ENCODE results near the gene CTDNEP1.

Gene CTDNEP1

GRCh38 chr17:7260151-7260550, 8.6 kb upstream of the CTDNEP1 start:
- ATAC-seq (ENCODE audit: insufficient read depth, low read depth) (peak; percentile 20; the same call in 1 of the 3 replicates), DNase-seq (no peak)
- Histone ChIP-seq H2AFZ (ENCODE audit: low read depth, low read length) (no peak overlapping the region), H3K4me3 (ENCODE audit: low read depth in 1 of 2, low read length in 2 of 2) (no peak overlapping the region), H3K36me3 (ENCODE audit: insufficient read depth, low read length) (peaks cover 37% of the 10 kb centered on the region), H4K20me1 (ENCODE audit: insufficient read depth, low read length) (no peaks in the 10 kb centered on the region), H3K27ac (ENCODE audit: low read length) (no peak overlapping the region), H3K4me2 (ENCODE audit: insufficient read depth, low read length) (no peak overlapping the region), H3K4me1 (ENCODE audit: insufficient read depth, low read length) (peaks cover 3% of the 10 kb centered on the region; the same call in 1 of the 2 replicates), H3K27me3 (ENCODE audit: insufficient read depth, low read length, poor library complexity) (no peaks in the 10 kb centered on the region), H3K9me3 (ENCODE audit: insufficient read depth, low read length, severe bottlenecking) (no peaks in the 10 kb centered on the region), H3K9ac (ENCODE audit: low read depth, low read length) (no peak overlapping the region), H3K79me2 (ENCODE audit: insufficient read depth, low read length) (no peaks in the 10 kb centered on the region)
- TF ChIP-seq EZH2 (IDR thresholded peaks at IDR 0.05; ENCODE audit: borderline replicate concordance, low read depth, low read length, severe bottlenecking) (no peak), CTCF (IDR thresholded peaks at IDR 0.05; ENCODE audit: borderline replicate concordance, extremely low read depth, low read length, poor library complexity, severe bottlenecking) (no peak)

- H3K36me3 ChIP-seq (ENCODE audit: insufficient read depth, low read length): peaks cover 43% of the 10 kb centered on the region
- peaks cover 5% of the 10 kb centered on the region for H3K4me1 ChIP-seq (ENCODE audit: insufficient read depth, low read length)
- H3K4me2 ChIP-seq (ENCODE audit: insufficient read depth, low read length): no peak overlapping the region
- no peak overlapping the region for H3K27ac ChIP-seq (ENCODE audit: low read length)
- TF ChIP-seq CTCF (IDR thresholded peaks at IDR 0.05; ENCODE audit: borderline replicate concordance, extremely low read depth, low read length, poor library complexity, severe bottlenecking) (no peak), EZH2 (IDR thresholded peaks at IDR 0.05; ENCODE audit: borderline replicate concordance, low read depth, low read length, severe bottlenecking) (no peak)
- H2AFZ ChIP-seq (ENCODE audit: low read depth, low read length): no peak overlapping the region
- DNase-seq (no peak), ATAC-seq (ENCODE audit: insufficient read depth, low read depth) (no peak)
- no peak overlapping the region for H3K4me3 ChIP-seq (ENCODE audit: low read depth in 1 of 2, low read length in 2 of 2)
- H4K20me1 ChIP-seq (ENCODE audit: insufficient read depth, low read length): no peaks in the 10 kb centered on the region
- H3K9me3 ChIP-seq (ENCODE audit: insufficient read depth, low read length, severe bottlenecking): no peaks in the 10 kb centered on the region
- H3K9ac ChIP-seq (ENCODE audit: low read depth, low read length): no peak overlapping the region
- H3K27me3 ChIP-seq (ENCODE audit: insufficient read depth, low read length, poor library complexity): no peaks in the 10 kb centered on the region
- peaks cover 2% of the 10 kb centered on the region for H3K79me2 ChIP-seq (ENCODE audit: insufficient read depth, low read length)
Observed at GRCh38 chr17:7259555-7259889, 8.0 kb upstream of the CTDNEP1 start.

- ATAC-seq (ENCODE audit: insufficient read depth, low read depth) (no peak), DNase-seq (no peak)
- Histone ChIP-seq H3K27me3 (ENCODE audit: insufficient read depth, low read length, poor library complexity) (no peaks in the 10 kb centered on the region), H2AFZ (ENCODE audit: low read depth, low read length) (no peak overlapping the region), H3K27ac (ENCODE audit: low read length) (no peak overlapping the region), H3K4me2 (ENCODE audit: insufficient read depth, low read length) (no peak overlapping the region), H3K36me3 (ENCODE audit: insufficient read depth, low read length) (peaks cover 49% of the 10 kb centered on the region), H3K79me2 (ENCODE audit: insufficient read depth, low read length) (peaks cover 8% of the 10 kb centered on the region), H3K4me3 (ENCODE audit: low read depth in 1 of 2, low read length in 2 of 2) (no peak overlapping the region), H3K9ac (ENCODE audit: low read depth, low read length) (no peak overlapping the region), H3K4me1 (ENCODE audit: insufficient read depth, low read length) (peaks cover 10% of the 10 kb centered on the region), H3K9me3 (ENCODE audit: insufficient read depth, low read length, severe bottlenecking) (no peaks in the 10 kb centered on the region), H4K20me1 (ENCODE audit: insufficient read depth, low read length) (no peaks in the 10 kb centered on the region)
- TF ChIP-seq EZH2 (IDR thresholded peaks at IDR 0.05; ENCODE audit: borderline replicate concordance, low read depth, low read length, severe bottlenecking) (no peak), CTCF (IDR thresholded peaks at IDR 0.05; ENCODE audit: borderline replicate concordance, extremely low read depth, low read length, poor library complexity, severe bottlenecking) (no peak)
Observed at GRCh38 chr17:7258731-7259554, 7.4 kb upstream of the CTDNEP1 start.

Data from DND-41 (cell line).